ENCODE measurements around the gene DDR2.

Gene DDR2

GRCh38 chr1:162632698-162633080 lies 425 bp downstream of the DDR2 start:
- TF ChIP-seq POLR2A (IDR thresholded peaks at IDR 0.05; ENCODE audit: extremely low read depth, insufficient read length) (no peak), MAX (IDR thresholded peaks at IDR 0.05; ENCODE audit: low read depth, low read length) (no peak), CTCF (IDR thresholded peaks at IDR 0.05; ENCODE audit: low read depth, low read length) (no peak), MYC (IDR thresholded peaks at IDR 0.05; ENCODE audit: low read depth, low read length) (no peak)
- no peak overlapping the region for H3K4me3 ChIP-seq (ENCODE audit: low read depth, low read length)
- DNase-seq (ENCODE audit: low read depth), result no peak

GRCh38 chr1:162633081-162633762 lies 958 bp downstream of the DDR2 start:
- TF ChIP-seq CTCF (IDR thresholded peaks at IDR 0.05; ENCODE audit: low read depth, low read length) (no peak), POLR2A (IDR thresholded peaks at IDR 0.05; ENCODE audit: extremely low read depth, insufficient read length) (no peak), MAX (IDR thresholded peaks at IDR 0.05; ENCODE audit: low read depth, low read length) (no peak), MYC (IDR thresholded peaks at IDR 0.05; ENCODE audit: low read depth, low read length) (no peak)
- H3K4me3 ChIP-seq (ENCODE audit: low read depth, low read length), result no peak overlapping the region
- no peak for DNase-seq (ENCODE audit: low read depth)

- TF ChIP-seq CTCF (IDR thresholded peaks at IDR 0.05; ENCODE audit: low read depth, low read length) (no peak), MYC (IDR thresholded peaks at IDR 0.05; ENCODE audit: low read depth, low read length) (no peak), MAX (IDR thresholded peaks at IDR 0.05; ENCODE audit: low read depth, low read length) (no peak), POLR2A (IDR thresholded peaks at IDR 0.05; ENCODE audit: extremely low read depth, insufficient read length) (no peak)
- DNase-seq (ENCODE audit: low read depth), result no peak
- H3K4me3 ChIP-seq (ENCODE audit: low read depth, low read length), result no peak overlapping the region
These were observed 3.2 kb downstream of the DDR2 start for GRCh38 chr1:162635418-162635817.

- TF ChIP-seq CTCF (IDR thresholded peaks at IDR 0.05; ENCODE audit: low read depth, low read length), result no peak
- TF ChIP-seq MAX (IDR thresholded peaks at IDR 0.05; ENCODE audit: low read depth, low read length), result no peak
- no peak for TF ChIP-seq POLR2A (IDR thresholded peaks at IDR 0.05; ENCODE audit: extremely low read depth, insufficient read length)
- no peak for TF ChIP-seq MYC (IDR thresholded peaks at IDR 0.05; ENCODE audit: low read depth, low read length)
- DNase-seq (ENCODE audit: low read depth), result no peak
- no peak overlapping the region for H3K4me3 ChIP-seq (ENCODE audit: low read depth, low read length)
These were observed 7.5 kb downstream of the DDR2 start for GRCh38 chr1:162639718-162640117.

- H3K4me3 ChIP-seq (ENCODE audit: low read depth, low read length), result no peak overlapping the region
- TF ChIP-seq MAX (IDR thresholded peaks at IDR 0.05; ENCODE audit: low read depth, low read length) (no peak), POLR2A (IDR thresholded peaks at IDR 0.05; ENCODE audit: extremely low read depth, insufficient read length) (no peak), CTCF (IDR thresholded peaks at IDR 0.05; ENCODE audit: low read depth, low read length) (no peak), MYC (IDR thresholded peaks at IDR 0.05; ENCODE audit: low read depth, low read length) (no peak)
- no peak for DNase-seq (ENCODE audit: low read depth)
These were observed 8.8 kb downstream of the DDR2 start for GRCh38 chr1:162641114-162641513.
